GM23338 (cell line): ENCODE measurements around the gene LRBA. TPM values are rescaled to one million over a fixed set of nuclear protein-coding genes. Genes with fewer than 3 reads are reported as not detected.

Source experiments
- ATAC-seq: fragments of 200-7000 bp; cut with Tn5 transposase; 3 replicates; pipeline ENCODE4 v1.9.1; 2020
- DNase-seq: peaks from one replicate; pipeline ENCODE4 v3.0.0-alpha.2; 2015; ENCODE audit warnings: low spot score
- H2AFZ ChIP-seq: fragments of 200-600 bp; sonication (generic); 2 replicates; pipeline ENCODE4 v1.8.0; 2016; ENCODE audit warnings: antibody characterized with exemption, mild to moderate bottlenecking, moderate library complexity
- H3F3A ChIP-seq: fragments of 200-600 bp; sonication (generic); replicated peaks from 2 replicates; pipeline ENCODE4 v1.8.0; 2017; ENCODE audit warnings: antibody characterized with exemption, mixed run types, low read depth
- H3K27ac ChIP-seq: fragments of 200-600 bp; sonication (generic); 2 replicates; pipeline ENCODE4 v1.6.1; 2016; ENCODE audit warnings: low read depth
- H3K27me3 ChIP-seq: fragments of 200-600 bp; sonication (generic); 2 replicates; pipeline ENCODE4 v1.8.0; 2016; ENCODE audit warnings: mild to moderate bottlenecking, mixed run types, moderate library complexity; ENCODE audit not compliant: insufficient read depth
- H3K36me3 ChIP-seq: fragments of 200-600 bp; sonication (generic); 2 replicates; pipeline ENCODE4 v1.8.0; 2016; ENCODE audit warnings: mild to moderate bottlenecking; ENCODE audit not compliant: insufficient read depth
- H3K4me1 ChIP-seq: fragments of 200-600 bp; sonication (generic); 2 replicates; pipeline ENCODE4 v1.8.0; 2016; ENCODE audit warnings: mild to moderate bottlenecking, moderate library complexity; ENCODE audit not compliant: insufficient read depth
- H3K4me2 ChIP-seq: fragments of 200-600 bp; sonication (generic); 2 replicates; pipeline ENCODE4 v1.7.1; 2017; ENCODE audit warnings: mixed run types
- H3K4me3 ChIP-seq: fragments of 200-600 bp; sonication (generic); 2 replicates; pipeline ENCODE4 v1.6.1; 2016; ENCODE audit warnings: mixed run types
- H3K79me2 ChIP-seq: fragments of 200-600 bp; sonication (generic); replicated peaks from 2 replicates; pipeline ENCODE4 v1.8.0; 2017; ENCODE audit warnings: mild to moderate bottlenecking; ENCODE audit not compliant: insufficient read depth
- H3K9me2 ChIP-seq: fragments of 200-600 bp; sonication (generic); 2 replicates; pipeline ENCODE4 v1.8.0; 2017; ENCODE audit not compliant: insufficient read depth
- H4K20me1 ChIP-seq: fragments of 200-600 bp; sonication (generic); replicated peaks from 2 replicates; pipeline ENCODE4 v1.8.0; 2017; ENCODE audit warnings: mild to moderate bottlenecking; ENCODE audit not compliant: insufficient read depth
- H3K27ac Mint-ChIP-seq: 2 replicates; pipeline ENCODE4 v1.8.0; 2020; ENCODE audit warnings: inconsistent platforms, mild to moderate bottlenecking, moderate library complexity, mixed read lengths
- H3K27me3 Mint-ChIP-seq: 3 replicates; pipeline ENCODE4 v1.8.0; 2022; ENCODE audit warnings: low read depth, mild to moderate bottlenecking, moderate library complexity, mixed read lengths, inconsistent platforms; ENCODE audit not compliant: insufficient read depth, poor library complexity
- H3K36me3 Mint-ChIP-seq: 3 replicates; pipeline ENCODE4 v1.8.0; 2021; ENCODE audit warnings: low read depth, mild to moderate bottlenecking, inconsistent platforms, moderate library complexity, mixed read lengths
- H3K4me1 Mint-ChIP-seq: 3 replicates; pipeline ENCODE4 v1.8.0; 2020; ENCODE audit warnings: mild to moderate bottlenecking, inconsistent platforms, mixed read lengths
- H3K4me3 Mint-ChIP-seq: 3 replicates; pipeline ENCODE4 v1.8.0; 2021; ENCODE audit warnings: moderate library complexity, mild to moderate bottlenecking, inconsistent platforms, mixed read lengths
- H3K9me3 Mint-ChIP-seq: 3 replicates; pipeline ENCODE4 v1.8.0; 2020; ENCODE audit warnings: moderate library complexity, mild to moderate bottlenecking, inconsistent platforms, mixed read lengths
- CREB1 ChIP-seq: fragments of 250-450 bp; sonication (Bioruptor Pico); IDR thresholded peaks from 2 replicates; pipeline ENCODE4 v1.5.0; 2020; ENCODE audit warnings: low read depth, mild to moderate bottlenecking, moderate library complexity
- EZH2 ChIP-seq: fragments of 200-600 bp; sonication (generic); IDR thresholded peaks from one replicate; pipeline ENCODE4 v1.8.0; 2017; ENCODE audit warnings: antibody characterized with exemption, mild to moderate bottlenecking, low read depth; ENCODE audit not compliant: unreplicated experiment
- EZH2phosphoT487 ChIP-seq: fragments of 200-600 bp; sonication (generic); IDR thresholded peaks from one replicate; pipeline ENCODE4 v1.8.1; 2018; ENCODE audit warnings: antibody characterized with exemption; ENCODE audit not compliant: unreplicated experiment
- JUNB ChIP-seq: IDR thresholded peaks from one replicate; pipeline ENCODE4 v1.6.1; 2016; ENCODE audit warnings: antibody characterized with exemption; ENCODE audit not compliant: unreplicated experiment
- NANOG ChIP-seq: IDR thresholded peaks from 2 replicates; pipeline ENCODE4 v1.6.1; 2016; ENCODE audit warnings: antibody characterized with exemption, borderline replicate concordance
- POLR2AphosphoS5 ChIP-seq: IDR thresholded peaks from 2 replicates; pipeline ENCODE4 v1.6.1; 2016; ENCODE audit warnings: antibody characterized with exemption, low read depth
- STAT1 ChIP-seq: IDR thresholded peaks from one replicate; pipeline ENCODE4 v1.6.1; 2016; ENCODE audit warnings: antibody characterized with exemption; ENCODE audit not compliant: unreplicated experiment
- ZNF114 ChIP-seq: fragments of 250-450 bp; sonication (Bioruptor Pico); IDR thresholded peaks from 2 replicates; pipeline ENCODE4 v1.5.0; 2020; ENCODE audit warnings: mild to moderate bottlenecking, moderate library complexity
- ZNF331 ChIP-seq: fragments of 250-450 bp; sonication (Bioruptor Pico); IDR thresholded peaks from 2 replicates; pipeline ENCODE4 v1.5.0; 2020; ENCODE audit warnings: low read depth, mild to moderate bottlenecking, moderate library complexity
- polyA plus RNA-seq: library from polyadenylated mRNA; unstranded; fragments of >200 nt; fragmentation: Nextera tagmentation; extraction: Ambion mirVana; gene quantifications from 2 replicates; pipeline ENCODE4 v1.2.1, GENCODE V29; 2016
- total RNA-seq: library from RNA; depleted of rRNA; stranded (reverse); fragments of >200 nt; shearing (Covaris generic); gene quantifications from 2 replicates; pipeline ENCODE4 v1.2.3, GENCODE V29; 2014
- TF ChIP-seq, protein P1 (sequence below): IDR thresholded peaks from one replicate; pipeline ENCODE4 v1.6.1; 2018; ENCODE audit warnings: antibody characterized with exemption; ENCODE audit not compliant: unreplicated experiment
- TF ChIP-seq, protein P2 (sequence below): IDR thresholded peaks from 2 replicates; pipeline ENCODE4 v1.6.1; 2016; ENCODE audit warnings: antibody characterized with exemption
- TF ChIP-seq, protein P3 (sequence below), 2 experiments: fragments of 200-600 bp in 1 of 2; sonication (generic) in 1 of 2; conservative IDR thresholded peaks; 2 replicates each; pipeline versions ENCODE4 v1.5.1 to v1.6.1; 2016 to 2017; ENCODE audit warnings: antibody characterized with exemption in 2 of 2, low read depth in 2 of 2, mild to moderate bottlenecking in 2 of 2, moderate library complexity in 1 of 2
- TF ChIP-seq, protein P4 (sequence below): fragments of 250-450 bp; sonication (Bioruptor Pico); IDR thresholded peaks from 2 replicates; pipeline ENCODE4 v1.5.0; 2020; ENCODE audit warnings: mild to moderate bottlenecking, moderate library complexity

Gene LRBA
- total and polyA plus RNA-seq, 2 experiments from 2014 or later = 23.3 to 126 TPM

DNA sequence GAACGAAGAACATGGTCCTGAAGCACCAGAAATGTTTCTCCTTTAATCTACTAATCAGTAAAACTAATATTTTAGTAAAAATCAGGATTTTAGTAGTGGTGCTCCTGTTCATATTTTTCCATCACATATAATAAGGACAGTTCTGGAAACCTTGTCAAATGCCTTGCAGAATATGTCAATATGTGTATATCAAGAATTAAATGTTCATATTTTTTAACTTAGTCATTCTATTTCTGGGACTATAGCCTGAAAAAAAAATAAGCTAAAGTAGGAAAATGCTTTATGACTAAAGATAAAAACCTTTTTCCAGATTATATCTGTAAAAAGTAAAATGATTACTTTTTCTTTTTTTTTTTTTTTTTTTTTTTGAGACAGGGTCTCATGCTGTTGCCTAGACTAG lies 368.1 kb downstream of the LRBA start:
- Histone ChIP-seq H3K27me3 (no peaks in the 10 kb centered on the region), H3K9me2 (no peaks in the 10 kb centered on the region), H4K20me1 (no peaks in the 10 kb centered on the region), H3K4me2 (no peak overlapping the region), H3K4me1 (no peaks in the 10 kb centered on the region), H2AFZ (no peak overlapping the region), H3K27ac (no peak overlapping the region), H3F3A (no peaks in the 10 kb centered on the region), H3K79me2 (no peaks in the 10 kb centered on the region), H3K36me3 (no peaks in the 10 kb centered on the region), H3K4me3 (no peak overlapping the region)
- Mint-ChIP-seq H3K36me3 (no peaks in the 10 kb centered on the region), H3K27ac (no peak overlapping the region), H3K4me1 (peaks cover 2% of the 10 kb centered on the region; the same call in 1 of the 3 replicates), H3K9me3 (no peaks in the 10 kb centered on the region), H3K27me3 (no peaks in the 10 kb centered on the region), H3K4me3 (no peak overlapping the region)
- TF ChIP-seq EZH2 (no peak), STAT1 (no peak), JUNB (no peak), ZNF114 (CRISPR knock-in tag) (no peak), NANOG (no peak), ZNF331 (CRISPR knock-in tag) (no peak), EZH2phosphoT487 (no peak), POLR2AphosphoS5 (no peak), CREB1 (CRISPR knock-in tag) (no peak)
- TF ChIP-seq, protein P1, sequence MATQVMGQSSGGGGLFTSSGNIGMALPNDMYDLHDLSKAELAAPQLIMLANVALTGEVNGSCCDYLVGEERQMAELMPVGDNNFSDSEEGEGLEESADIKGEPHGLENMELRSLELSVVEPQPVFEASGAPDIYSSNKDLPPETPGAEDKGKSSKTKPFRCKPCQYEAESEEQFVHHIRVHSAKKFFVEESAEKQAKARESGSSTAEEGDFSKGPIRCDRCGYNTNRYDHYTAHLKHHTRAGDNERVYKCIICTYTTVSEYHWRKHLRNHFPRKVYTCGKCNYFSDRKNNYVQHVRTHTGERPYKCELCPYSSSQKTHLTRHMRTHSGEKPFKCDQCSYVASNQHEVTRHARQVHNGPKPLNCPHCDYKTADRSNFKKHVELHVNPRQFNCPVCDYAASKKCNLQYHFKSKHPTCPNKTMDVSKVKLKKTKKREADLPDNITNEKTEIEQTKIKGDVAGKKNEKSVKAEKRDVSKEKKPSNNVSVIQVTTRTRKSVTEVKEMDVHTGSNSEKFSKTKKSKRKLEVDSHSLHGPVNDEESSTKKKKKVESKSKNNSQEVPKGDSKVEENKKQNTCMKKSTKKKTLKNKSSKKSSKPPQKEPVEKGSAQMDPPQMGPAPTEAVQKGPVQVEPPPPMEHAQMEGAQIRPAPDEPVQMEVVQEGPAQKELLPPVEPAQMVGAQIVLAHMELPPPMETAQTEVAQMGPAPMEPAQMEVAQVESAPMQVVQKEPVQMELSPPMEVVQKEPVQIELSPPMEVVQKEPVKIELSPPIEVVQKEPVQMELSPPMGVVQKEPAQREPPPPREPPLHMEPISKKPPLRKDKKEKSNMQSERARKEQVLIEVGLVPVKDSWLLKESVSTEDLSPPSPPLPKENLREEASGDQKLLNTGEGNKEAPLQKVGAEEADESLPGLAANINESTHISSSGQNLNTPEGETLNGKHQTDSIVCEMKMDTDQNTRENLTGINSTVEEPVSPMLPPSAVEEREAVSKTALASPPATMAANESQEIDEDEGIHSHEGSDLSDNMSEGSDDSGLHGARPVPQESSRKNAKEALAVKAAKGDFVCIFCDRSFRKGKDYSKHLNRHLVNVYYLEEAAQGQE = no peak
- TF ChIP-seq, protein P2, sequence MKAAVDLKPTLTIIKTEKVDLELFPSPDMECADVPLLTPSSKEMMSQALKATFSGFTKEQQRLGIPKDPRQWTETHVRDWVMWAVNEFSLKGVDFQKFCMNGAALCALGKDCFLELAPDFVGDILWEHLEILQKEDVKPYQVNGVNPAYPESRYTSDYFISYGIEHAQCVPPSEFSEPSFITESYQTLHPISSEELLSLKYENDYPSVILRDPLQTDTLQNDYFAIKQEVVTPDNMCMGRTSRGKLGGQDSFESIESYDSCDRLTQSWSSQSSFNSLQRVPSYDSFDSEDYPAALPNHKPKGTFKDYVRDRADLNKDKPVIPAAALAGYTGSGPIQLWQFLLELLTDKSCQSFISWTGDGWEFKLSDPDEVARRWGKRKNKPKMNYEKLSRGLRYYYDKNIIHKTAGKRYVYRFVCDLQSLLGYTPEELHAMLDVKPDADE = no peak
- TF ChIP-seq, protein P3, sequence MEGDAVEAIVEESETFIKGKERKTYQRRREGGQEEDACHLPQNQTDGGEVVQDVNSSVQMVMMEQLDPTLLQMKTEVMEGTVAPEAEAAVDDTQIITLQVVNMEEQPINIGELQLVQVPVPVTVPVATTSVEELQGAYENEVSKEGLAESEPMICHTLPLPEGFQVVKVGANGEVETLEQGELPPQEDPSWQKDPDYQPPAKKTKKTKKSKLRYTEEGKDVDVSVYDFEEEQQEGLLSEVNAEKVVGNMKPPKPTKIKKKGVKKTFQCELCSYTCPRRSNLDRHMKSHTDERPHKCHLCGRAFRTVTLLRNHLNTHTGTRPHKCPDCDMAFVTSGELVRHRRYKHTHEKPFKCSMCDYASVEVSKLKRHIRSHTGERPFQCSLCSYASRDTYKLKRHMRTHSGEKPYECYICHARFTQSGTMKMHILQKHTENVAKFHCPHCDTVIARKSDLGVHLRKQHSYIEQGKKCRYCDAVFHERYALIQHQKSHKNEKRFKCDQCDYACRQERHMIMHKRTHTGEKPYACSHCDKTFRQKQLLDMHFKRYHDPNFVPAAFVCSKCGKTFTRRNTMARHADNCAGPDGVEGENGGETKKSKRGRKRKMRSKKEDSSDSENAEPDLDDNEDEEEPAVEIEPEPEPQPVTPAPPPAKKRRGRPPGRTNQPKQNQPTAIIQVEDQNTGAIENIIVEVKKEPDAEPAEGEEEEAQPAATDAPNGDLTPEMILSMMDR (conservative IDR thresholded peaks at IDR 0.05; ENCODE audit: low read depth in 2 of 2) = no peak
- TF ChIP-seq, protein P4, sequence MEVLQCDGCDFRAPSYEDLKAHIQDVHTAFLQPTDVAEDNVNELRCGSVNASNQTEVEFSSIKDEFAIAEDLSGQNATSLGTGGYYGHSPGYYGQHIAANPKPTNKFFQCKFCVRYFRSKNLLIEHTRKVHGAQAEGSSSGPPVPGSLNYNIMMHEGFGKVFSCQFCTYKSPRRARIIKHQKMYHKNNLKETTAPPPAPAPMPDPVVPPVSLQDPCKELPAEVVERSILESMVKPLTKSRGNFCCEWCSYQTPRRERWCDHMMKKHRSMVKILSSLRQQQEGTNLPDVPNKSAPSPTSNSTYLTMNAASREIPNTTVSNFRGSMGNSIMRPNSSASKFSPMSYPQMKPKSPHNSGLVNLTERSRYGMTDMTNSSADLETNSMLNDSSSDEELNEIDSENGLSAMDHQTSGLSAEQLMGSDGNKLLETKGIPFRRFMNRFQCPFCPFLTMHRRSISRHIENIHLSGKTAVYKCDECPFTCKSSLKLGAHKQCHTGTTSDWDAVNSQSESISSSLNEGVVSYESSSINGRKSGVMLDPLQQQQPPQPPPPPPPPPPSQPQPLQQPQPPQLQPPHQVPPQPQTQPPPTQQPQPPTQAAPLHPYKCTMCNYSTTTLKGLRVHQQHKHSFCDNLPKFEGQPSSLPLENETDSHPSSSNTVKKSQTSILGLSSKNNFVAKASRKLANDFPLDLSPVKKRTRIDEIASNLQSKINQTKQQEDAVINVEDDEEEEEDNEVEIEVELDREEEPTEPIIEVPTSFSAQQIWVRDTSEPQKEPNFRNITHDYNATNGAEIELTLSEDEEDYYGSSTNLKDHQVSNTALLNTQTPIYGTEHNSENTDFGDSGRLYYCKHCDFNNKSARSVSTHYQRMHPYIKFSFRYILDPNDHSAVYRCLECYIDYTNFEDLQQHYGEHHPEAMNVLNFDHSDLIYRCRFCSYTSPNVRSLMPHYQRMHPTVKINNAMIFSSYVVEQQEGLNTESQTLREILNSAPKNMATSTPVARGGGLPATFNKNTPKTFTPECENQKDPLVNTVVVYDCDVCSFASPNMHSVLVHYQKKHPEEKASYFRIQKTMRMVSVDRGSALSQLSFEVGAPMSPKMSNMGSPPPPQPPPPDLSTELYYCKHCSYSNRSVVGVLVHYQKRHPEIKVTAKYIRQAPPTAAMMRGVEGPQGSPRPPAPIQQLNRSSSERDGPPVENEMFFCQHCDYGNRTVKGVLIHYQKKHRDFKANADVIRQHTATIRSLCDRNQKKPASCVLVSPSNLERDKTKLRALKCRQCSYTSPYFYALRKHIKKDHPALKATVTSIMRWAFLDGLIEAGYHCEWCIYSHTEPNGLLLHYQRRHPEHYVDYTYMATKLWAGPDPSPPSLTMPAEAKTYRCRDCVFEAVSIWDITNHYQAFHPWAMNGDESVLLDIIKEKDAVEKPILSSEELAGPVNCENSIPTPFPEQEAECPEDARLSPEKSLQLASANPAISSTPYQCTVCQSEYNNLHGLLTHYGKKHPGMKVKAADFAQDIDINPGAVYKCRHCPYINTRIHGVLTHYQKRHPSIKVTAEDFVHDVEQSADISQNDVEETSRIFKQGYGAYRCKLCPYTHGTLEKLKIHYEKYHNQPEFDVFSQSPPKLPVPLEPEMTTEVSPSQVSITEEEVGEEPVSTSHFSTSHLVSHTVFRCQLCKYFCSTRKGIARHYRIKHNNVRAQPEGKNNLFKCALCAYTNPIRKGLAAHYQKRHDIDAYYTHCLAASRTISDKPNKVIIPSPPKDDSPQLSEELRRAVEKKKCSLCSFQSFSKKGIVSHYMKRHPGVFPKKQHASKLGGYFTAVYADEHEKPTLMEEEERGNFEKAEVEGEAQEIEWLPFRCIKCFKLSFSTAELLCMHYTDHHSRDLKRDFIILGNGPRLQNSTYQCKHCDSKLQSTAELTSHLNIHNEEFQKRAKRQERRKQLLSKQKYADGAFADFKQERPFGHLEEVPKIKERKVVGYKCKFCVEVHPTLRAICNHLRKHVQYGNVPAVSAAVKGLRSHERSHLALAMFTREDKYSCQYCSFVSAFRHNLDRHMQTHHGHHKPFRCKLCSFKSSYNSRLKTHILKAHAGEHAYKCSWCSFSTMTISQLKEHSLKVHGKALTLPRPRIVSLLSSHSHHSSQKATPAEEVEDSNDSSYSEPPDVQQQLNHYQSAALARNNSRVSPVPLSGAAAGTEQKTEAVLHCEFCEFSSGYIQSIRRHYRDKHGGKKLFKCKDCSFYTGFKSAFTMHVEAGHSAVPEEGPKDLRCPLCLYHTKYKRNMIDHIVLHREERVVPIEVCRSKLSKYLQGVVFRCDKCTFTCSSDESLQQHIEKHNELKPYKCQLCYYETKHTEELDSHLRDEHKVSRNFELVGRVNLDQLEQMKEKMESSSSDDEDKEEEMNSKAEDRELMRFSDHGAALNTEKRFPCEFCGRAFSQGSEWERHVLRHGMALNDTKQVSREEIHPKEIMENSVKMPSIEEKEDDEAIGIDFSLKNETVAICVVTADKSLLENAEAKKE = no peak
- ATAC-seq = no peak
- no peak for DNase-seq
